ENCODE results near the gene TCF25.
A peak's percentile ranks its signal among the peaks of the same experiment; 100 is the strongest.
"Not testable (repeated sequence)": the region's sequence is repeated elsewhere in the genome, so short reads cannot be mapped to it uniquely, and the experiment has no call there.

Gene TCF25

GRCh38 chr16:89844739-89845339, 28.6 kb upstream of the TCF25 start:
- no peak for DNase-seq

GRCh38 chr16:89845417-89845816, 28.0 kb upstream of the TCF25 start:
- DNase-seq = no peak

- no peak for DNase-seq
Measured at GRCh38 chr16:89847051-89847939, 26.1 kb upstream of the TCF25 start.

- no peak for DNase-seq
Measured at GRCh38 chr16:89847940-89848297, 25.5 kb upstream of the TCF25 start.

GRCh38 chr16:89848974-89849373, 24.4 kb upstream of the TCF25 start:
- DNase-seq = no peak

GRCh38 chr16:89853306-89853993, 19.9 kb upstream of the TCF25 start:
- DNase-seq = no peak

GRCh38 chr16:89855301-89855945, 18.0 kb upstream of the TCF25 start:
- DNase-seq = peak in 2 of 4 experiments; percentile 32 to 36

GRCh38 chr16:89855986-89856385, 17.4 kb upstream of the TCF25 start:
- peak in 2 of 4 experiments; percentile 18 to 27 for DNase-seq

- no peak for DNase-seq
Measured at GRCh38 chr16:89858973-89859614, 14.3 kb upstream of the TCF25 start.

GRCh38 chr16:89859615-89860007, 13.8 kb upstream of the TCF25 start:
- DNase-seq = no peak

- DNase-seq = peak; percentile 61 to 86 (median 76)
Measured at GRCh38 chr16:89860747-89861304, 12.6 kb upstream of the TCF25 start.

GRCh38 chr16:89861648-89862047, 11.7 kb upstream of the TCF25 start:
- peak in 3 of 4 experiments; percentile 20 to 32 (median 28) for DNase-seq

GRCh38 chr16:89862732-89863131, 10.7 kb upstream of the TCF25 start:
- DNase-seq = no peak

- DNase-seq = peak; percentile 78 to 87 (median 85)
Measured at GRCh38 chr16:89863741-89864526, 9.5 kb upstream of the TCF25 start.

- DNase-seq = peak in 1 of 4 experiments; percentile 25
Measured at GRCh38 chr16:89864527-89864820, 8.9 kb upstream of the TCF25 start.

GRCh38 chr16:89867918-89868317, 5.5 kb upstream of the TCF25 start:
- no peak for DNase-seq

- no peak for DNase-seq
Measured at GRCh38 chr16:89869911-89870310, 3.5 kb upstream of the TCF25 start.

- DNase-seq = no peak
Measured at GRCh38 chr16:89870440-89870839, 3.0 kb upstream of the TCF25 start.

- no peak for DNase-seq
Measured at GRCh38 chr16:89871895-89872294, 1.5 kb upstream of the TCF25 start.

GRCh38 chr16:89873972-89874689, 739 bp downstream of the TCF25 start:
- DNase-seq = peak; percentile 99 to 100 (median 99)

- not testable (repeated sequence) for DNase-seq
Measured at GRCh38 chr16:89879123-89879522, 5.7 kb downstream of the TCF25 start.
